Mesendoderm (in vitro differentiated cells): ENCODE results near the gene RABL2B.

Experiments used
- DNase-seq: peaks from one replicate; pipeline ENCODE4 v3.0.0; 2013
- H2AK5ac ChIP-seq: 2 replicates; pipeline ENCODE4 v1.6.1; 2013; ENCODE audit warnings: low read length, inconsistent platforms
- H2BK120ac ChIP-seq: 2 replicates; pipeline ENCODE4 v1.6.1; 2013; ENCODE audit warnings: low read depth, mild to moderate bottlenecking, low read length, moderate library complexity, mixed read lengths
- H2BK15ac ChIP-seq: replicated peaks from 2 replicates; pipeline ENCODE4 v1.6.1; 2013; ENCODE audit warnings: low read depth, mild to moderate bottlenecking, moderate library complexity
- H2BK5ac ChIP-seq: 2 replicates; pipeline ENCODE4 v1.6.1; 2013; ENCODE audit warnings: low read length, inconsistent platforms
- H3K18ac ChIP-seq: 2 replicates; pipeline ENCODE4 v1.6.1; 2013; ENCODE audit warnings: mild to moderate bottlenecking, low read length, mixed read lengths
- H3K23ac ChIP-seq: one replicate; pipeline ENCODE4 v1.6.1; 2013; ENCODE audit warnings: low read length
- H3K27ac ChIP-seq: 2 replicates; pipeline ENCODE4 v1.5.1; 2013; ENCODE audit warnings: low read depth, mild to moderate bottlenecking, inconsistent platforms, low read length, moderate library complexity
- H3K27me3 ChIP-seq: 2 replicates; pipeline ENCODE4 v1.6.1; 2013; ENCODE audit warnings: low read length, control low read depth, mild to moderate bottlenecking, inconsistent platforms; ENCODE audit not compliant: insufficient read depth, poor library complexity
- H3K36me3 ChIP-seq: 2 replicates; pipeline ENCODE4 v1.6.1; 2013; ENCODE audit warnings: low read length, inconsistent platforms; ENCODE audit not compliant: control insufficient read depth, insufficient read depth
- H3K4ac ChIP-seq: one replicate; pipeline ENCODE4 v1.6.1; 2013; ENCODE audit warnings: low read depth, mild to moderate bottlenecking, low read length, moderate library complexity
- H3K4me1 ChIP-seq: 2 replicates; pipeline ENCODE4 v1.6.1; 2013; ENCODE audit warnings: low read depth, low read length, inconsistent platforms; ENCODE audit not compliant: control insufficient read depth
- H3K4me2 ChIP-seq: 2 replicates; pipeline ENCODE4 v1.6.1; 2013; ENCODE audit warnings: low read length
- H3K4me3 ChIP-seq: 2 replicates; pipeline ENCODE4 v1.5.1; 2013; ENCODE audit warnings: mild to moderate bottlenecking, low read length
- H3K56ac ChIP-seq: one replicate; pipeline ENCODE4 v1.6.1; 2013; ENCODE audit warnings: low read length
- H3K79me1 ChIP-seq: 2 replicates; pipeline ENCODE4 v1.6.1; 2013; ENCODE audit warnings: low read length, inconsistent platforms
- H3K79me2 ChIP-seq: 2 replicates; pipeline ENCODE4 v1.6.1; 2013; ENCODE audit warnings: mild to moderate bottlenecking, low read length; ENCODE audit not compliant: control insufficient read depth, insufficient read depth
- H3K9ac ChIP-seq: 2 replicates; pipeline ENCODE4 v1.6.1; 2013; ENCODE audit warnings: low read length, inconsistent platforms
- H4K5ac ChIP-seq: one replicate; pipeline ENCODE4 v1.6.1; 2013; ENCODE audit warnings: low read length
- H4K8ac ChIP-seq: one replicate; pipeline ENCODE4 v1.6.1; 2013; ENCODE audit warnings: low read depth, mild to moderate bottlenecking, control low read depth, low read length, moderate library complexity
- WGBS: extraction: QIAGEN DNeasy Blood & Tissue Kit; methylation state at CpG from one replicate; pipeline ENCODE4 v1.1.7; 2013; ENCODE audit warnings: low lambda C conversion rate, missing lambda C conversion rate; ENCODE audit not compliant: insufficient coverage; ENCODE audit errors: extremely low coverage; 5-methylcytosine and 5-hydroxymethylcytosine counted together

RABL2B gene

DNA sequence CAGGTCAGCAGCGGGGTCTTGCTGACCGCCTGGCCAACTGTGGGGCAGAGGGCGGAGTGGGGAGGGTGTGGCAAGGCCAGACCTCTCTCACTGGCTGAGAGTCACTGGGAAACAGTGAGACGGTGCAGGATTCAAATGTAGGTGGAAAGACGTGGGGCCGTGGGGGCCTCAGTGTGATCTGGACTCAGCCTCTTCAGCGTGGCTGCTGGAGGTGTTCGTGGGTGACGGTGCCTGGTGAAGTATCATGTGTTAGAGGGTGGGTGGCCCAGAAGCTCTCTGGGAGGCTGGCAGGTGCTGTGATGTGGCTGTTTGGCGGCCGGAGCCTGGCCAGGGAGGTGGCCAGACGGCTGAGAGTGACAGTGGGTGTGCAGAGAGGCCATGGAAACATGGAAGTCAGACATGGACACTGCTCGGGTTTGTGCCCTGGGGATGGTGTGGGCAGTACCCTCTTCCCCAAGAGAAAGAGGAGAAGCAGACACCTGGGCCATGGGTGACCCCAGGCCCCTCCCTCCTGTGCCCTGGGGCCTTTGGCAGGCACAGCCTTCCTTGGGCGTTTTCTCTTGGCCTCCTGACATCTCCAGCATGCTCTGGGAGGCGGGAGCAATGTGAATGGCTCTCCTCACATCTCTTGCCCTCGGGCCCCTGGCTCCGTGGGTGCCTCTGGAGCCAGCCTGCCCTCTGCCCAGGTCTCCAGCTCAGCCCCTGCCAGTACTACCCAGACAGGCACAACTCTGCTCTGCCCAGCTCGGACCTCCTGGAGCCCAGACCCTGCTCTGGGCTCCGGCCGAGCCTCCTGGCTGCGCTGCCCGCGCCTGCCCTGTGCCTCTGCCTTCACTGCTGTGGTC is 55.5 kb downstream of the RABL2B start:
- Histone ChIP-seq H3K79me2 (no peaks in the 10 kb centered on the region), H2BK15ac (no peak overlapping the region), H4K8ac (no peak overlapping the region), H3K4ac (no peak overlapping the region), H3K27ac (no peak overlapping the region), H3K36me3 (no peaks in the 10 kb centered on the region), H2BK5ac (no peak overlapping the region), H3K9ac (no peak overlapping the region), H3K18ac (no peak overlapping the region), H3K4me3 (no peak overlapping the region), H3K23ac (no peak overlapping the region), H3K4me1 (no peaks in the 10 kb centered on the region), H2AK5ac (no peak overlapping the region), H3K79me1 (no peaks in the 10 kb centered on the region), H2BK120ac (no peak overlapping the region), H3K27me3 (peaks cover 5% of the 10 kb centered on the region), H4K5ac (no peak overlapping the region), H3K4me2 (no peak overlapping the region), H3K56ac (no peak overlapping the region)
- no CpG with 5 or more reads among the region's 23 CpGs for WGBS
- no peak for DNase-seq

DNA sequence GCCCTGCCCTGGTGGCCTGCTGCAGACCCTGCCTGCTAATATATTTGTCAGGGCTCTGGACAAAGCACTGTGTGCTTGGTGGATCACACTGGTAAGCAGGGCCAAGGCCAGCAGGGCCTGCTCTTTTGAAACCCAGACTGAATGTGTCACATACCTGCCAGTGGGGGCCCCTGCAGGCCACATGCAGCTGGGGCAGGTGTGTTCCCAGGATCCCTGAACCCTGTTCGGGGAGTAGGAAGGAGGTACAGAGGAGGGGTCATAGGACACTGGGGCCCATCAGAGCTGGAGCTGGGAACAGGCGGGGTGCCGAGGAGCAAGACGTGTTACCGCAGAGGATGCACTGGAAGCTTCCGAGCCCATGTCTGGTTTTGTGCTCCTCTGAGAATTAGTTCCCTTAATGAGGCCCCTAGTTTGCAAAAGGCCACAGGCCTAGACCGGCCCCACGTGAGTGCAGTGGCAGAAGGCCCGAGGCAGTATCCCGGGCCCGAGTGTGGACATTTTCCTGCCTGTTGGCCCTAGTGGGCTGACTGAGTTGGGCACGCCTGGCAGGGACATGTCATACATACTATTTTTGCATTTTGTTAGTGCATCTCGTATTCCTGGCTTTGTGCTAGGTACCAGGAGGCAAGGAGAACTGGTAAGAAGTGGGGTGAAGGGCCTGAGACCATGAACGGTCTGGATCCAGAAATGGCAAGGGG is 56.6 kb downstream of the RABL2B start:
- no peak overlapping the region for H3K4ac ChIP-seq
- no peak overlapping the region for H2BK120ac ChIP-seq
- no peak overlapping the region for H3K4me2 ChIP-seq
- no peak overlapping the region for H3K56ac ChIP-seq
- no peaks in the 10 kb centered on the region for H3K4me1 ChIP-seq
- H3K27ac ChIP-seq, result no peak overlapping the region
- H3K36me3 ChIP-seq, result no peaks in the 10 kb centered on the region
- no CpG with 5 or more reads among the region's 14 CpGs for WGBS
- H3K27me3 ChIP-seq, result peaks cover 5% of the 10 kb centered on the region
- no peak overlapping the region for H3K9ac ChIP-seq
- no peak overlapping the region for H2BK5ac ChIP-seq
- H3K79me2 ChIP-seq, result no peaks in the 10 kb centered on the region
- H4K8ac ChIP-seq, result no peak overlapping the region
- H3K79me1 ChIP-seq, result no peaks in the 10 kb centered on the region
- DNase-seq, result peak; percentile 33
- H2BK15ac ChIP-seq, result no peak overlapping the region
- no peak overlapping the region for H3K4me3 ChIP-seq
- H3K18ac ChIP-seq, result no peak overlapping the region
- no peak overlapping the region for H3K23ac ChIP-seq
- H4K5ac ChIP-seq, result no peak overlapping the region
- H2AK5ac ChIP-seq, result no peak overlapping the region

DNA sequence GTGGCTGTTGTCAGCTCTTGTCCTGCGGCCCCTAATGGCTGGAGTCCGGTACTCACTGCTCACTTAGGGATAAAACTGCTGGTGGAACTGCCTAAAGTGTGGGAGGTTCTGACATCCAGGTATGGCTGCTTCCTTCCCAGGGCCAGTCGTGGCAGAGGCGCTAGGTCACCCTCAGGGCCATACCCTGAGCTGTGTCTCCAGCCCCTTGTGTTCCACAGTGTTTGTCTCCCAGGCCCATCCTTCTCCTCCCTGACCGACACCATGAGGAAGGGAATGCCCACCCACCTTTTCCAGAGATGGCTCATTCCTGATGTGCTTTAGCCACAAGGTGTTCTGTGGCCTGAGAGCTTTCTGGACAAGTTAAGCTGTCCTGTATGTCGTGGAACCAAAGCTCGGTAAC is 57.8 kb downstream of the RABL2B start:
- no peak overlapping the region for H3K23ac ChIP-seq
- no peak overlapping the region for H2AK5ac ChIP-seq
- no peak overlapping the region for H3K18ac ChIP-seq
- no peak overlapping the region for H3K4me2 ChIP-seq
- H3K79me2 ChIP-seq, result no peaks in the 10 kb centered on the region
- no peaks in the 10 kb centered on the region for H3K79me1 ChIP-seq
- H3K4me1 ChIP-seq, result no peaks in the 10 kb centered on the region
- WGBS, result no CpG with 5 or more reads among the region's 7 CpGs
- no peak overlapping the region for H4K8ac ChIP-seq
- H2BK5ac ChIP-seq, result no peak overlapping the region
- H3K4ac ChIP-seq, result no peak overlapping the region
- no peak overlapping the region for H3K4me3 ChIP-seq
- H3K9ac ChIP-seq, result no peak overlapping the region
- no peaks in the 10 kb centered on the region for H3K36me3 ChIP-seq
- no peak overlapping the region for H4K5ac ChIP-seq
- H3K27me3 ChIP-seq, result peaks cover 10% of the 10 kb centered on the region
- H2BK15ac ChIP-seq, result no peak overlapping the region
- no peak overlapping the region for H3K56ac ChIP-seq
- no peak for DNase-seq
- no peak overlapping the region for H2BK120ac ChIP-seq
- H3K27ac ChIP-seq, result no peak overlapping the region

DNA sequence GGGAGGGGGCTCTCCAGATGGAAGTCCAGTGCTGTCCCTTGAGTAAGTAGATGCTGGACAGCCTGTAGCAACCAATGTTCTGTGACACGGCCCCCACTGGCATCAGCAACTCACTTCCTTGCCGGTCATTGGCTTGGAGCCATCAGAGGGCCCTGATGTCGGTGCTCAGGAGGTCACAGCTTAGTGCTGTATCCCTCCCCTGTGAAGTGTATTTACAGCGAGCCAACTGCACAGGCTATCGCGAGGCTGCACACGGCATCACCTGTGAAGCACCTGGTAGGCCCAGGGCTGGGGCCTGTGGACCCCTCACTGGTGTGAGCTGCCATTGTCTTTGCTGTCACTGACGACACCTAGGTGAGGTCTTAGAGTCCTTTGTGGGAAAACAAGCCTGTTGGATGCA is 58.8 kb downstream of the RABL2B start:
- Histone ChIP-seq H3K56ac (no peak overlapping the region), H3K23ac (no peak overlapping the region), H3K27ac (no peak overlapping the region), H2BK15ac (no peak overlapping the region), H2BK5ac (no peak overlapping the region), H3K4ac (no peak overlapping the region), H3K36me3 (no peaks in the 10 kb centered on the region), H4K8ac (no peak overlapping the region), H3K79me2 (no peaks in the 10 kb centered on the region), H2BK120ac (no peak overlapping the region), H2AK5ac (no peak overlapping the region), H3K79me1 (no peaks in the 10 kb centered on the region), H4K5ac (no peak overlapping the region), H3K4me3 (no peak overlapping the region), H3K27me3 (peaks cover 13% of the 10 kb centered on the region), H3K4me1 (no peaks in the 10 kb centered on the region), H3K18ac (no peak overlapping the region), H3K4me2 (no peak overlapping the region), H3K9ac (no peak overlapping the region)
- WGBS, result no CpG with 5 or more reads among the region's 8 CpGs
- no peak for DNase-seq

DNA sequence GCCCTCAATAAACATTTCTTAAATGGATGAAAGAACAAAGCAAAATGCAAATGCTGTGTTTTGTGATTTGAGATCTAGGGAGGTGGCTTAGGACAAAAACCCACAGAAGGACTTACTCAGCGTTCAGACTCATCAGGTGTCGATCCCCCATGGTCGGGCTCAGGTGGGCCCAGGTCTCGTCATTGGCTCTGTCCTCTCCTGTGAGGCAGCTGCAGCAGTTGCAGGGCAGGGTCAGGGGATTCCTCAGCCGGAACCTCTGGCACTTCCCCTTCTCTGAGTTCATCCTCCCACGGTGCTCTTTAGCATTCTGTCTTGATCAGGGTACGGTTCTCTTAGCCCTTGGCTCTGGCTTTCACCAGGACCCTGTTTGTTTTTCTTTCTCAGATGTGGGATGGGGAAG is 59.4 kb downstream of the RABL2B start:
- Histone ChIP-seq H3K4me2 (no peak overlapping the region), H4K5ac (no peak overlapping the region), H3K4ac (no peak overlapping the region), H2AK5ac (no peak overlapping the region), H2BK15ac (no peak overlapping the region), H3K9ac (no peak overlapping the region), H4K8ac (no peak overlapping the region), H3K79me1 (no peaks in the 10 kb centered on the region), H3K56ac (no peak overlapping the region), H3K18ac (no peak overlapping the region), H3K36me3 (no peaks in the 10 kb centered on the region), H2BK120ac (no peak overlapping the region), H3K4me3 (no peak overlapping the region), H3K27me3 (peaks cover 19% of the 10 kb centered on the region), H3K79me2 (no peaks in the 10 kb centered on the region), H2BK5ac (no peak overlapping the region), H3K23ac (no peak overlapping the region), H3K27ac (no peak overlapping the region), H3K4me1 (no peaks in the 10 kb centered on the region)
- no peak for DNase-seq
- WGBS, result no CpG with 5 or more reads among the region's 7 CpGs
